ENCODE data around the gene MYCBP. TPM values are rescaled to one million over a fixed set of nuclear protein-coding genes. Genes with fewer than 3 reads are reported as not detected.
"Not testable (repeated sequence)": the region's sequence is repeated elsewhere in the genome, so short reads cannot be mapped to it uniquely, and the experiment has no call there.

MYCBP gene
- total RNA-seq, 4 donors from 2014 or later = 21.6 to 31.4 (median 24.0) TPM

- H3K4me3 ChIP-seq (replicated peaks in 1 of 3) = no peak overlapping the region
- H3K27ac ChIP-seq = no peak overlapping the region
- no peak for DNase-seq
- intact Hi-C loops (cut with DNase I) = no loop called here
- WGBS, 2 donors = 60 to 73% methylated on average over 2 to 3 of the region's 3 CpGs
- H3K4me1 ChIP-seq = no peaks in the 10 kb centered on the region
- TF ChIP-seq POLR2A (IDR thresholded peaks at IDR 0.05) = no peak
- TF ChIP-seq CTCF (IDR thresholded peaks at IDR 0.05) = no peak
- H3K9me3 ChIP-seq = no peaks in the 10 kb centered on the region
- no peaks in the 10 kb centered on the region for H3K36me3 ChIP-seq
- no peaks in the 10 kb centered on the region for H3K27me3 ChIP-seq
Observed at GRCh38 chr1:38915352-38915948, 42.3 kb upstream of the MYCBP start.

DNA sequence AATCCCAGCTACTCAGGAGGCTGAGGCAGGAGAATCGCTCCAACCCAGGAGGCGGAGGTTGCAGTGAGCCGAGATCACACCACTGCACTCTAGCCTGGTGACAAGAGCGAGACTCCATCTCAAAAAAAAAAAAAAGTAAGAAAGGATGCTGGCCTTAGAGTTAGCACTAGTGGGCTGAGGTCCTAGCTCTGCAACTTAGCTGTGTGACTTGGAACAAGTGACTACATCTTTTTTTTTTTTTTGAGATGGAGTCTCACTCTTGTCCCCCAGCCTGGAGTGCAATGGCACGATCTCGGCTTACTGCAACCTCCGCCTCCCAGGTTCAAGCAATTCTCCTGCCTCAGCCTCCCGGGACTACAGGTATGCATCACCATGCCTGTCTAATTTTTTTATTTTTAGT, 41.8 kb upstream of the MYCBP start:
- H3K27ac ChIP-seq; DNase-seq; H3K36me3 ChIP-seq; H3K4me3 ChIP-seq (replicated peaks in 1 of 3); H3K4me1 ChIP-seq; H3K9me3 ChIP-seq; intact Hi-C loops (cut with DNase I); H3K27me3 ChIP-seq: not testable (repeated sequence)
- WGBS, 2 donors = 97 to 99% methylated on average over 8 of the region's 8 CpGs

GRCh38 chr1:38908821-38909220, 35.7 kb upstream of the MYCBP start:
- TF ChIP-seq CTCF (IDR thresholded peaks at IDR 0.05) (no peak), POLR2A (IDR thresholded peaks at IDR 0.05) (no peak)
- intact Hi-C loops (cut with DNase I) = no loop called here
- Histone ChIP-seq H3K27me3 (no peaks in the 10 kb centered on the region), H3K4me3 (replicated peaks in 1 of 3) (no peak overlapping the region), H3K27ac (no peak overlapping the region), H3K9me3 (no peaks in the 10 kb centered on the region), H3K4me1 (no peaks in the 10 kb centered on the region), H3K36me3 (no peaks in the 10 kb centered on the region)
- WGBS, 2 donors = 83 to 87% methylated on average over 13 of the region's 13 CpGs
- DNase-seq = no peak

DNA sequence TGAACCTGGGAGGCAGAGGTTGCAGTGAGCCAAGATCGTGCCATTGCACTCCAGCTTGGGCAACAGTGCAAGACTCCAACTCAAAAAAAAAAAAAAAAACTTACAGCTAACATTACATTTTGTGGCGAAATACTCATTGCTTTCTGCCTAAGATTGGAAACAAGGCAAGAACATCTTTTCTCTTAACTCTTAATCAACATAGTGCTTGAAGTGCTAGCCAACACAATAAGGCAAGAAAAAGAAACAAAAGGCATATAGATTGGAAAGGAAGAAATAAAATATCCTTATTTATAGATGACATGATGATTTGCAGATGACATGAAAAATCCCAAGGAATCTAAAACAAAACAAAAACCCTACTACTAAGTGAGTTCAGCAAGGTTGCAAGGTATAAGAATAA, 32.8 kb upstream of the MYCBP start:
- no peak for DNase-seq
- no peak overlapping the region for H3K27ac ChIP-seq
- intact Hi-C loops (cut with DNase I) = no loop called here
- H3K4me3 ChIP-seq (replicated peaks in 1 of 3) = no peak overlapping the region
- no peaks in the 10 kb centered on the region for H3K9me3 ChIP-seq
- H3K27me3 ChIP-seq = no peaks in the 10 kb centered on the region
- WGBS, 2 donors = 97 to 100% methylated on average over 2 of the region's 2 CpGs
- no peaks in the 10 kb centered on the region for H3K4me1 ChIP-seq
- TF ChIP-seq POLR2A (IDR thresholded peaks at IDR 0.05) (no peak), CTCF (IDR thresholded peaks at IDR 0.05) (no peak)
- H3K36me3 ChIP-seq = no peaks in the 10 kb centered on the region

- DNase-seq = no peak
- H3K4me1 ChIP-seq = no peaks in the 10 kb centered on the region
- H3K27me3 ChIP-seq = no peaks in the 10 kb centered on the region
- no peak for TF ChIP-seq POLR2A (IDR thresholded peaks at IDR 0.05)
- no peak for TF ChIP-seq CTCF (IDR thresholded peaks at IDR 0.05)
- intact Hi-C loops (cut with DNase I) = no loop called here
- H3K9me3 ChIP-seq = no peaks in the 10 kb centered on the region
- H3K27ac ChIP-seq = no peak overlapping the region
- no peak overlapping the region for H3K4me3 ChIP-seq (replicated peaks in 1 of 3)
- H3K36me3 ChIP-seq = no peaks in the 10 kb centered on the region
- WGBS, 2 donors = 85% methylated on average over 3 of the region's 4 CpGs
Observed at GRCh38 chr1:38899560-38899959, 26.4 kb upstream of the MYCBP start.
